Measurements from ENCODE around the gene ANTXR1. TPM values are rescaled to one million over a fixed set of nuclear protein-coding genes. Genes with fewer than 3 reads are reported as not detected.

Gene ANTXR1
- total and polyA plus RNA-seq, 2 of the 8 experiments (the other 6 are each of a cell fraction or from before 2014, with no cell fraction given) = 15.8 to 44.3 TPM

GRCh38 chr2:69113627-69114026 is 100.6 kb downstream of the ANTXR1 start:
- Histone ChIP-seq H2BK20ac (ENCODE audit: low read length) (no peak overlapping the region), H3K23me2 (ENCODE audit: low read depth, low read length) (no peaks in the 10 kb centered on the region), H2BK120ac (replicated peaks; ENCODE audit: low read depth, low read length) (no peak overlapping the region), H3K79me1 (ENCODE audit: low read depth, low read length) (no peaks in the 10 kb centered on the region), H2BK12ac (ENCODE audit: low read depth, low read length) (no peak overlapping the region), H3K27ac (ENCODE audit: low read depth, low read length) (no peak overlapping the region), H3K9ac (replicated peaks in 1 of 4; ENCODE audit: extremely low read depth in 1 of 4, low read depth in 3 of 4, low read length in 3 of 4) (no peak overlapping the region), H4K8ac (ENCODE audit: extremely low read depth, insufficient read depth, low read length) (no peak overlapping the region), H3K4me3 (ENCODE audit: extremely low read depth in 1 of 4, insufficient read depth in 2 of 4, low read depth in 3 of 4, low read length in 4 of 4) (no peak overlapping the region), H4K20me1 (replicated peaks in 1 of 2; ENCODE audit: control insufficient read depth in 1 of 2, insufficient read depth in 2 of 2, low read length in 2 of 2) (no peaks in the 10 kb centered on the region), H2BK15ac (ENCODE audit: low read length) (no peak overlapping the region), H3K9me3 (ENCODE audit: insufficient read depth in 2 of 2, low read depth in 1 of 2, low read length in 1 of 2) (no peaks in the 10 kb centered on the region), H2AFZ (ENCODE audit: low read length) (no peak overlapping the region), H4K91ac (replicated peaks; ENCODE audit: insufficient read length, low read length) (no peak overlapping the region), H3K4me2 (ENCODE audit: insufficient read depth in 1 of 2, low read depth in 2 of 2, low read length in 2 of 2) (no peak overlapping the region), H3K23ac (ENCODE audit: insufficient read length) (no peak overlapping the region), H4K5ac (ENCODE audit: insufficient read length, low read depth, low read length) (no peak overlapping the region), H3K27me3 (replicated peaks in 1 of 4; ENCODE audit: control insufficient read depth in 3 of 4, extremely low read depth in 1 of 4, insufficient read depth in 3 of 4, low read length in 3 of 4) (no peaks in the 10 kb centered on the region), H3K56ac (replicated peaks; ENCODE audit: insufficient read length, low read depth, low read length) (no peak overlapping the region), H3K36me3 (ENCODE audit: control insufficient read depth in 2 of 4, insufficient read depth in 4 of 4, low read length in 3 of 4) (no peaks in the 10 kb centered on the region), H2AK5ac (ENCODE audit: low read depth, low read length) (no peak overlapping the region), H3K4ac (replicated peaks; ENCODE audit: insufficient read length, low read depth, low read length) (no peak overlapping the region), H3K4me1 (replicated peaks in 1 of 4; ENCODE audit: control insufficient read depth in 3 of 4, insufficient read depth in 4 of 4, low read length in 3 of 4) (peaks cover 0 to 9% (median 6%) of the 10 kb centered on the region in 4 experiments; a peak in 5 of 7 replicates), H3K18ac (ENCODE audit: extremely low read depth, low read length) (no peak overlapping the region), H3K14ac (ENCODE audit: insufficient read length) (no peak overlapping the region), H2BK5ac (ENCODE audit: low read depth, low read length) (no peak overlapping the region), H3K79me2 (ENCODE audit: control insufficient read depth in 1 of 2, insufficient read depth in 2 of 2, low read length in 2 of 2) (no peaks in the 10 kb centered on the region)
- POLR2A ChIA-PET (ENCODE audit: partially characterized antibody) = no interaction called here
- CTCF ChIA-PET (ENCODE audit: partially characterized antibody) = interaction anchor here (1.1 to 1.2 kb wide), 2 partner anchors 63 to 193 kb away, joined by 4 to 5 read pairs; no protein-coding TSS in a partner anchor
- 93% methylated on average over 3 of the region's 3 CpGs; no CpG with 5 or more reads in 1 of the 2 experiments for WGBS, 2 experiments (ENCODE audit: extremely low coverage in 1 of 2, insufficient coverage in 1 of 2, insufficient read length in 1 of 2, insufficient replicate concordance in 2 of 2, low coverage in 1 of 2, low lambda C conversion rate in 2 of 2, missing lambda C conversion rate in 1 of 2)
- FAIRE-seq (no peak), DNase-seq (ENCODE audit: low read depth in 1 of 2, low spot score in 2 of 2) (no peak)
- TF ChIP-seq KDM1A (IDR thresholded peaks at IDR 0.05; ENCODE audit: borderline replicate concordance, low read length) (no peak), ATF2 (IDR thresholded peaks at IDR 0.05; ENCODE audit: low read length) (no peak), ATF3 (IDR thresholded peaks at IDR 0.05; ENCODE audit: insufficient read depth, low read depth, low read length) (no peak), JUN (IDR thresholded peaks at IDR 0.05; ENCODE audit: low read depth, low read length) (no peak), USF2 (IDR thresholded peaks at IDR 0.05; ENCODE audit: low read length) (no peak), POLR2AphosphoS5 (IDR thresholded peaks at IDR 0.05; ENCODE audit: low read depth, low read length) (no peak), CREB1 (IDR thresholded peaks at IDR 0.05) (no peak), NRF1 (IDR thresholded peaks at IDR 0.05; ENCODE audit: low read depth, low read length) (no peak), SP1 (IDR thresholded peaks at IDR 0.05; ENCODE audit: low read depth, low read length) (no peak), BACH1 (IDR thresholded peaks at IDR 0.05; ENCODE audit: low read length) (no peak), HDAC6 (IDR thresholded peaks at IDR 0.05; ENCODE audit: low read depth, low read length) (no peak), POU5F1 (IDR thresholded peaks at IDR 0.05; ENCODE audit: low read depth, low read length) (no peak)

Data from H1 (cell line).